Loucy (cell line): Measurements from ENCODE around the gene ZNF337.

Source experiments
- CTCF ChIP-seq: fragments of 200-600 bp; sonication (generic); conservative IDR thresholded peaks from 2 replicates; pipeline ENCODE4 v1.5.1; 2014; ENCODE audit warnings: mild to moderate bottlenecking, antibody characterized with exemption, low read length
- EZH2phosphoT487 ChIP-seq: fragments of 200-600 bp; IDR thresholded peaks from 2 replicates; pipeline ENCODE4 v1.6.1; 2018; ENCODE audit warnings: antibody characterized with exemption, mild to moderate bottlenecking, moderate library complexity, borderline replicate concordance

GRCh38 chr20:25626779-25627178 is 69.9 kb downstream of the ZNF337 start:
- TF ChIP-seq CTCF, result no peak
- no peak for TF ChIP-seq EZH2phosphoT487
